K562 (cell line): Measurements from ENCODE around the gene SLC43A2. TPM values are rescaled to one million over a fixed set of nuclear protein-coding genes. Genes with fewer than 3 reads are reported as not detected.

Experiments
- ARID2 ChIP-seq: fragments of 450-650 bp; IDR thresholded peaks from 2 replicates; pipeline ENCODE4 v1.6.1; 2017; ENCODE audit warnings: antibody characterized with exemption, mild to moderate bottlenecking
- ASH1L ChIP-seq: fragments of 450-650 bp; IDR thresholded peaks from 2 replicates; pipeline ENCODE4 v1.6.1; 2018; ENCODE audit warnings: borderline replicate concordance, mild to moderate bottlenecking, low read depth; ENCODE audit not compliant: partially characterized antibody
- C11orf30 ChIP-seq: fragments of 450-650 bp; IDR thresholded peaks from 2 replicates; pipeline ENCODE4 v1.6.1; 2016; ENCODE audit warnings: low read depth, mild to moderate bottlenecking
- CTCFL ChIP-seq: IDR thresholded peaks from 2 replicates; pipeline ENCODE4 v1.6.1; 2011; ENCODE audit warnings: borderline replicate concordance, low read depth, mild to moderate bottlenecking, moderate library complexity, low read length; ENCODE audit not compliant: insufficient read depth, poor library complexity, severe bottlenecking
- ETS2 ChIP-seq: IDR thresholded peaks from 2 replicates; pipeline ENCODE4 v1.6.1; 2016; ENCODE audit warnings: borderline replicate concordance, missing genetic modification characterization, mild to moderate bottlenecking, moderate library complexity, missing compliant biosample characterization; ENCODE audit not compliant: poor library complexity, severe bottlenecking
- ETV5 ChIP-seq: sonication (generic); formaldehyde crosslinking; IDR thresholded peaks from 2 replicates; pipeline ENCODE4 v1.4.0; 2020; ENCODE audit warnings: low read depth, mild to moderate bottlenecking, missing genetic modification reagents
- FOXO4 ChIP-seq: fragments of 450-650 bp; formaldehyde crosslinking; IDR thresholded peaks from 2 replicates; pipeline ENCODE4 v1.4.0; 2020; ENCODE audit warnings: mild to moderate bottlenecking, moderate library complexity
- GTF2B ChIP-seq: IDR thresholded peaks from 2 replicates; pipeline ENCODE4 v1.6.1; 2011; ENCODE audit not compliant: insufficient read length; ENCODE audit errors: extremely low read depth
- IRF9 ChIP-seq: fragments of 450-650 bp; IDR thresholded peaks from 2 replicates; pipeline ENCODE4 v1.6.1; 2016; ENCODE audit warnings: missing biosample characterization, missing genetic modification characterization
- MAFK ChIP-seq: IDR thresholded peaks from 2 replicates; pipeline ENCODE4 v1.6.1; 2011; ENCODE audit warnings: low read length, improper control_type of control experiment
- NCOR1 ChIP-seq: fragments of 450-650 bp; IDR thresholded peaks from 2 replicates; pipeline ENCODE4 v1.6.1; 2016; ENCODE audit warnings: mild to moderate bottlenecking, moderate library complexity
- PRPF4 ChIP-seq: fragments of 200-400 bp; formaldehyde crosslinking; IDR thresholded peaks from one replicate; pipeline ENCODE4 v1.6.1; 2017; ENCODE audit warnings: low read length, low read depth, mild to moderate bottlenecking; ENCODE audit not compliant: insufficient read depth, poor library complexity, severe bottlenecking
- ZBTB34 ChIP-seq: fragments of 250-450 bp; sonication (Bioruptor Pico); IDR thresholded peaks from 2 replicates; pipeline ENCODE4 v1.8.0; 2021; ENCODE audit warnings: mild to moderate bottlenecking, moderate library complexity
- ZBTB5 ChIP-seq: fragments of 450-650 bp; IDR thresholded peaks from 2 replicates; pipeline ENCODE4 v1.6.1; 2017; ENCODE audit warnings: antibody characterized with exemption
- ZBTB9 ChIP-seq: fragments of 450-650 bp; formaldehyde crosslinking; IDR thresholded peaks from 2 replicates; pipeline ENCODE4 v1.4.0; 2020; ENCODE audit warnings: mild to moderate bottlenecking, moderate library complexity
- ZKSCAN3 ChIP-seq: fragments of 250-450 bp; sonication (Bioruptor Pico); IDR thresholded peaks from 2 replicates; pipeline ENCODE4 v1.4.0; 2020
- ZNF316 ChIP-seq: fragments of 450-650 bp; IDR thresholded peaks from 2 replicates; pipeline ENCODE4 v1.6.1; 2016
- polyA plus RNA-seq, 8 experiments: library from polyadenylated mRNA; depleted of rRNA in 4 of 8; stranded (reverse) in 5 of 8; unstranded in 3 of 8; fragments of >200 nt; fragmentation: Nextera tagmentation in 2 of 8; fragmentation: Illumina TruSeq in 1 of 8; extraction: Ambion mirVana in 2 of 8; extraction: Trizol in 1 of 8; gene quantifications; 2 replicates each; pipeline versions ENCODE4 v1.2.1 to v1.2.3, GENCODE V29; 2011 to 2014; ENCODE audit warnings: inconsistent platforms in 1 of 8, missing spikeins in 1 of 8
- total RNA-seq, 7 experiments: library from RNA; depleted of rRNA in 6 of 7; stranded (reverse); fragments of >200 nt in 6 of 7; fragmentation: Illumina TruSeq in 2 of 7; extraction: Trizol in 2 of 7; gene quantifications; 2 replicates each; pipeline versions ENCODE4 v1.2.1 to v1.2.3, GENCODE V29; 2011 to 2021; ENCODE audit warnings: low replicate concordance in 1 of 7

The SLC43A2 gene
- total and polyA plus RNA-seq, 9 of the 15 experiments (the other 6 are each of a cell fraction or from before 2014, with no cell fraction given): 0.03 to 10.2 (median 3.6) TPM

- TF ChIP-seq ZNF316: peak; percentile 96
- no peak for TF ChIP-seq ZBTB5
- peak; percentile 95 for TF ChIP-seq MAFK
- TF ChIP-seq ARID2: no peak
- TF ChIP-seq NCOR1: no peak
- no peak for TF ChIP-seq IRF9 (tag)
- no peak for TF ChIP-seq ZKSCAN3
- TF ChIP-seq PRPF4: no peak
- no peak for TF ChIP-seq FOXO4 (CRISPR knock-in tag)
- TF ChIP-seq ETS2 (tag): no peak
- no peak for TF ChIP-seq ETV5 (CRISPR knock-in tag)
- TF ChIP-seq C11orf30: peak; percentile 95
- no peak for TF ChIP-seq ZBTB9
- no peak for TF ChIP-seq CTCFL
- no peak for TF ChIP-seq ZBTB34 (CRISPR knock-in tag)
- no peak for TF ChIP-seq ASH1L
- TF ChIP-seq GTF2B: no peak
Measured at GRCh38 chr17:1588821-1589585, 39.6 kb downstream of the SLC43A2 start (continued).
